Measurements from ENCODE around the gene RSPH3.
A peak's percentile ranks its signal among the peaks of the same experiment; 100 is the strongest.
"Not testable (repeated sequence)": the region's sequence is repeated elsewhere in the genome, so short reads cannot be mapped to it uniquely, and the experiment has no call there.

RSPH3 gene

DNA sequence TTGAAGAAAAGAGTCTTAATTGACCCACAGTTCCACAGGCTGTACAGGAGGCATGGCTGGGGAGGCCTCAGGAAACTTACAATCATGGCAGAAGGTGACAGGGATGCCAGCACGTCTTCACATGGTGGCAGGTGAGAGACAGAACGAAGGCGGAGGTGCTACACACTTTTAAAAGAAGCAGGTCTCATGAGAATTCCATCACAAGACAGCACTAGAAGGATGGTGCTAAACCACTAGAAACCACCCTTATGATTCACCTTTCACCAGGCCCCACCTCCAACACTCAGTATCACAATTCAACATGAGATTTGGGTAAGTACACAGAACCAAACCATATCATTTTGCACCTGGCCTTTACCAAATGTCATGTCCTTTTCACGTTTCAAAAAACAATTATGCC is 23.9 kb upstream of the RSPH3 start:
- DNase-seq (ENCODE audit: low spot score), result no peak

DNA sequence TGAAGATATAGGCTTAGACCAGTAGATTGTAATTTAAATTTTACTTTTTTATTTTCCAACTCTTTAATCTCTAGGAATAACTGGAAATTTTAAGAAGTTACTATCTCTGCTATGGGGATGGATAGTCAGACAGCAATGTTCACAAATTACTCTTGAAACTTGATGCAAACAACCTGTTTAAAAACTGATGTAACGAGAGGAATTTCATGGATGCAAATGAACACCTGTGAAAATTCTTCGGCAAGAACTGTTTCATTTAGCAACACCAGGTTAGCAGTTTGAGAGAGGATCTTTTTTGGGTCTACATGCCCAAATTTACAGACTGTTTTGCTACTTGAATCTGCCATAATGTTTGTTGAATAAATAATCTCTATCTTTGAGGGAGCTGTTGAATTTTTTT is 20.0 kb upstream of the RSPH3 start:
- DNase-seq (ENCODE audit: low spot score), result no peak

DNA sequence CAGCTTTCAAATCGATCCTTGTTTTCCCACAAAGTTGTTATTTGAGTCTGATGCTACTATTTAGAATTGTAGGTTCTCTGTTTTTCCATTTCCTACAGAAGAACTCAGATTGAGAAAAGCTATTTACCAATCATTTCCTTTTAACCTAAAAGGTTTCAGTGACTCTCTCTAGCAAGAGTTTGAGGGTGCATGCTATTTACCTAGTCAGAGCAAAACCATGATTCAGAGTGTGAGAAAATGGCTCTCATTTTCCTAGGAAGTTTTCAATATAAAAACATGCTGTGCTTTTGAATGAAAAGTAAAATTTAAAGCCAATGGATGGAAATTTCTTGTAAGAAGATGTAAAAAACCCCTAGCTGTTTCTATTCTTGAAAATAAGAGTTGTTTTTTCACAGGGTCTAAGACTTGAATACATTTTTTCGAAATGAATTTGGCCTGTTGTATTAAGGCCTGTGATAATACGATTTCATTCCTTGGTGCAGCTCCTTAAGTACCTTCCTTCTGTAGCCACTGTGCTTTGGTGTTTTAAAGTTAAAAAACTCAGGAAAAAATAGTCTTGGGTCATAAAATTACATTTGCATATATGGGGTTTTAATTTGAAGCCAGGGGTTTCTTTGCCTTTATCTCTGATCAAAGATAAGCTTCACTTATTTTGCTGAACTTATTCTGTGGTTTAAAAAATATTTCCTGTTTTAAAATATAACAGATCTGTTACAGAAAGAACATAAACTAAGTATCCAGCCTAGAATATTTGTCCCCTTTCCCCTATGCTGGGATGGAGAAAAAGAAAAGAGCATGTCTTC is 18.0 kb upstream of the RSPH3 start:
- DNase-seq (ENCODE audit: low spot score), result no peak

DNA sequence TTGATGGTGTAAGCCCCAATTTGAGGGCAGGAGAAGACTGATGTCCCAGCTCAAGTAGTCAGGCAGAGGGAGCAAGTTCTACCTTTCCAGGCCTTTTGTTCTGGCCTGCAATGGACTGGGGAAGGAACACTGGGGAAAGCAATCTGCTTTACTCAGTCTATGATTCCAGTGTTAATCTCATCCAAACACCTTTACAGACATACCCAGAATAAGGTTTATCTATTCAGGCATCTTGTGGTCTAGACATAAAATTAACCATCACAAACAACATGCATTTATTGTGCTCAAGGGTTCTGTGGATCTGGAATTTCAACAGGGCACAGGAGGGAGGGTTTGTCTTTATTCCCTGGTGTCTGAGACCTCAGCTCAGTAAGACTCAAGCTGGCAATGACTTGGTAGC is 14.4 kb upstream of the RSPH3 start:
- no peak for DNase-seq (ENCODE audit: low spot score)

- DNase-seq (ENCODE audit: low spot score), result no peak
These were observed 13.2 kb upstream of the RSPH3 start for GRCh38 chr6:159013229-159013628.

DNA sequence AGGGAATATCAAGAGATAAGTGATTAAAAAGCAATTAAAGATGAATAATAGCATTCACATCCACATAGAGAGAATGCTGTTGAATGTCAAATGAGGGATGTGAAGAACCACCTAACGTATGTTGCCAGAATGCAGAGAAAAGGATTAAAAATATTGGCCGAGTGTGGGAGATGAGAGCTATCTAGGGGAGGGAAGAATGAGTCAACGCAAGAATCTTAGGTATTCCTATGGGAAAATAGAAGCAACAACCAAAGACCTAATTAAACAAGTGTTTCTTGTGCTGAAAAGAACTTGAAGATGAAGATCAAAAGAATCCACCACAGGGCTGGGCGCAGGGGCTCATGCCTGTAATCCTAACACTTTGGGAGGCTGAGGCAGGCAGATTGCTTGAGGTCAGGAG is 12.2 kb upstream of the RSPH3 start:
- DNase-seq (ENCODE audit: low spot score), result no peak

GRCh38 chr6:159010037-159010612 is 10.1 kb upstream of the RSPH3 start:
- DNase-seq (ENCODE audit: low spot score), result not testable (repeated sequence)

GRCh38 chr6:159008656-159009288 is 8.8 kb upstream of the RSPH3 start:
- peak; percentile 41 for DNase-seq (ENCODE audit: low spot score)

DNA sequence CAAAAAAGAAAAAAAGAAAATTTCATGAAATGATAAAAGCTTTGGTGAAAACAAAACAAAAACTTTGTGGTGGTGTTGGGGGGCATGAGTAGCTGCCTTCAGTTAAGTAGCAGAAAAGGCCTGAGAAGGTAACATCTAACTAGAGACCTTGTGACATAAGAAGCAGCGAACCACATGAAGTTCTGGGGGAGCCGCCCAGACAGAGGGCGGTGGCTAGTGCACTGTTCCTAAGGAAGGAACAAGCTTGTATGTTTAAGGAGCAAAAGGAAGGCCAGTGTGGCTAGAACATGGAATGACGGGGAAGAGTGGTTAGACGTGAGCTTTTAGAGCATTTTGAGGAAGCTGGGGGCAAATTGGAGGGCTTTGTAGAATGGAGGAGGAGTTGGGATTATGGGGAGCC is 7.5 kb upstream of the RSPH3 start:
- no peak for DNase-seq (ENCODE audit: low spot score)

DNA sequence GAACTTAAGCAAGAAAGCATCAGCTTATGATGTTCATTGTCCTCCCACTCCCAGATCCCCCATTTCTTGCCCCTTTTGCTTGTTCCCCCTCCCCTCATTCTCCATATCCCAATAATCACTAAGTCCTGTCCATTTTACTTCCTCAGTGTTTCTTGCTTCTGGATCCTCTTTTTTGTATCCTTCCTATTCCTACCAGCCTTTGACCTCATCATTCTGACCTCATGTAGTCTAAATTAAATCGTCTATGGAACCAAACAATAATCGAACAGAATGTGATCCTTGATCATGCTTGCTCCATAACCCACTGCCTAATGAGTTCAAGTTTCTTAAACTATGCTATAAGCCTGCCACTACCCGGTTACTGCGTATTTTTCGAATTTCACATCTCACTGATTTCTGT is 5.4 kb upstream of the RSPH3 start:
- no peak for DNase-seq (ENCODE audit: low spot score)

- DNase-seq (ENCODE audit: low spot score), result no peak
These were observed 4.6 kb upstream of the RSPH3 start for GRCh38 chr6:159004592-159004991.

GRCh38 chr6:159002432-159003155 is 2.6 kb upstream of the RSPH3 start:
- peak; percentile 10 for DNase-seq (ENCODE audit: low spot score)

- DNase-seq (ENCODE audit: low spot score), result no peak
These were observed 792 bp downstream of the RSPH3 start for GRCh38 chr6:158999154-158999665.

- DNase-seq (ENCODE audit: low spot score), result no peak
These were observed 3.1 kb downstream of the RSPH3 start for GRCh38 chr6:158996856-158997255.

- no peak for DNase-seq (ENCODE audit: low spot score)
These were observed 6.4 kb downstream of the RSPH3 start for GRCh38 chr6:158993639-158994038.

DNA sequence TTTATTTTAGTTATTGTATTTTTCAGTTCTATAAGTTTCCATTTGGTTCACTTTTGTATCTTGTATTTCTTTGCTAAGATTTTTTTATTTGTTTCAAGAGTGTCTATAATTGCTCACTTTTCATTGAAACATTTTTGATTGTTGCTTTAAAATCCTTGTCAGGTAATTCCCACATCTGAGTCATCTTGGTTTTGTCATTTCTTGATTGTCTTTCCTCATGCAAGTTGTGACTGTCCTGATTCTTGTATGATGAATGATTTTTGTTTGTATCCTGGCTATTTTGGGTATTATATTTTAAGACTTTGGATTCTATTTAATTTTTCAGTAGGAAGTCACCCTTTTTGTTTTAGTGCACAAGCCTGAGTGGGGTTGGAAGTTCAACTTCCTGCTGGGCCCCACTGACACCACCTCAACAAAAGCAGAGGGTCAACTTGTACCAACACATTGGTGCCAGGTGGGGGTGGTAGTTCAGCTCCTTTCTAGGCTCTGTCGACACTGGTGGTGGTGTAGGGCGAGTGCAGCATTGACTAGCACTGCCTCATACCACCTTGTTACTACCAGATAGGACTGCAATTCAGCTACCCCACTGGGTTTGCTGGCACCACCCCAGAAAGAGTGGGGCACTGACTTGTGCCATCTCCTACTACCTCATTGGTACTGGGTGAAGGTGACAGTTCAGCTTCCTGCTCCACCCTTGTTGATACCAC is 8.8 kb downstream of the RSPH3 start:
- no peak for DNase-seq (ENCODE audit: low spot score)

DNA sequence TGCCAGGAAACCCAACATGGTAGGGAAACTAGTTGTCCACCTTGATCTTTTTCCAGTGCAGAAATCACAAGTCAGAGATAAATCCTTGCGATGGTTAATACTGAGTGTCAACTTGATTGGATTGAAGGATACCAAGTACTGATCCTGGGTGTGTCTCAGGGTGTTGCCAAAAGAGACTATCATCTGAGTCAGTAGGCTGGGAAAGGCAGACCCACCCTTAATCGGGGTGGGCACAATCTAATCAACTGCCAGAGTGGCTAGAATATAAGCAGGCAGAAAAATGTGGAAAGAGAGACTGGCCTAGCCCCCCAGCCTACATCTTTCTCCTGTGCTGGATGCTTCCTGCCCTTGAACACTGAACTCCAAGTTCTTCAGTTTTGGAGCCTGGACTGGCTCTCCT is 10.3 kb downstream of the RSPH3 start:
- DNase-seq (ENCODE audit: low spot score), result not testable (repeated sequence)

DNA sequence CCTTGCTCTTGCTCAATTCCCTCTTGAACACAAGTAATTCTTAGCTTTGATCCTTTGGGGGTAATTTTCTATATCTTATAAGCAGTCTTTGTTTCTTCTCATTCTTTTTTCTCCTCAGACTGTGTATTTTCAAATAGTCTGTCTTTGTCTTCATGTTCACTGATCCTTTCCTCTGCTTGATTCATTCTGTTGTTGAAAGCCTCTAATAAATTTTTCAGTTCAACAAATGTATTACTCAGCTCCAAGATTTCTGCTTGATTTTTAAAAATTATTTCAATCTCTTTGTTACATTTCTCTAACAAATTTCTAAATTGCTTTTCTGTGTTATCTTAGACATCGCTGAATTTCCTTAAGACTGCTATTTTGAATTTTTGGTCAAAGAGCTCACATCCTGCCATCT is 11.5 kb downstream of the RSPH3 start:
- no peak for DNase-seq (ENCODE audit: low spot score)

DNA sequence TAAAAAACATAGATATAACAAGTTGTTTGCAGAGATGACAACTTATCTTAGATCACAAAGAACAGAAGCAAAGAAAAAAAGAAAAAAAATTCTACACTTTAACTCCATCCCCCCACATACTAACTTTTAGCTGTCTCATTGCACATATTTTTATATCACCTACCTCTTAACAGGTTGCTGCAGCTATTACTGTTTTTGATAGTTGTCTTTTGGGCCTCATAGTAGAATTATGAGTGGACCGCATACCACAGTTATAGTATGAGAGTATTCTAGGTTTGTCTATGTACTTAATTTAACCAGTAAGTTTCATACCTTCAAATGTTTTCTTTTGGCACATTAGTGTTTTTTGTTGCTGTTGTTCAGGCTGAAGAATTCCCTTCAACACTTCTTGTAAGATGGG is 12.3 kb downstream of the RSPH3 start:
- no peak for DNase-seq (ENCODE audit: low spot score)

DNA sequence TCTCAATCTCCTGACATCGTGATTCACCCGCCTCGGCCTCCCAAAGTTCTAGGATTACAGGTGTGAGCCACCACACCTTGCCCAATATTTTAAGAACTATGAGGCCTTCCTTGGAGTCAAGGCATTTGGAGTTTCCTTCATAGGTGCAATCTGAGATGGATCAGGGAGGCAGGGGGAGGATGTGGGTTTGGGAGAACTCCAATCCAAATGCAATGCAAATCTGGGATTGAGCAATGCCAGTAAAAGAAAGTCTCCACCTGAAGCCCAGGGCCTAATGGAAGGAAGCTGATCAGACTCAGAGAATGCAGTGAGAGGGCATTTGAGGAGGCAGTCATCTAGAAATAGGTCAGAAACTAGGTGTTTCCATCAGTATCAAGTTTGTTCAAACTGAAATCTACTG is 21.2 kb downstream of the RSPH3 start:
- DNase-seq (ENCODE audit: low spot score), result no peak

- no peak for DNase-seq (ENCODE audit: low spot score)
These were observed 22.6 kb downstream of the RSPH3 start for GRCh38 chr6:158977382-158977781.

All from LoVo (cell line).